Loucy (cell line): ENCODE results near the gene UBA5.

Source experiments
- CTCF ChIP-seq: fragments of 200-600 bp; sonication (generic); conservative IDR thresholded peaks from 2 replicates; pipeline ENCODE4 v1.5.1; 2014; ENCODE audit warnings: mild to moderate bottlenecking, antibody characterized with exemption, low read length
- EZH2phosphoT487 ChIP-seq: fragments of 200-600 bp; IDR thresholded peaks from 2 replicates; pipeline ENCODE4 v1.6.1; 2018; ENCODE audit warnings: antibody characterized with exemption, mild to moderate bottlenecking, moderate library complexity, borderline replicate concordance

GRCh38 chr3:132713977-132714727, 54.0 kb downstream of the UBA5 start:
- TF ChIP-seq CTCF (no peak), EZH2phosphoT487 (no peak)
